Measurements from ENCODE around the gene KRT15.

GRCh38 chr17:41561554-41561953 is 42.9 kb upstream of the KRT15 start:
- TF ChIP-seq POLR2A (IDR thresholded peaks at IDR 0.05), result no peak
- TF ChIP-seq CTCF (IDR thresholded peaks at IDR 0.05), result no peak
- no peak for TF ChIP-seq EP300 (IDR thresholded peaks at IDR 0.05; ENCODE audit: low read depth)
- no peak for TF ChIP-seq POLR2AphosphoS5 (IDR thresholded peaks at IDR 0.05)
